Measurements from ENCODE around the gene GJC1. TPM values are rescaled to one million over a fixed set of nuclear protein-coding genes. Genes with fewer than 3 reads are reported as not detected.

The GJC1 gene
- total RNA-seq, 1 donor from 2014 or later: 57.1 TPM

- no peak overlapping the region for H3K4me3 Mint-ChIP-seq
- no peak for TF ChIP-seq CTCF (IDR thresholded peaks at IDR 0.05; ENCODE audit: unreplicated experiment)
- no peak for DNase-seq (ENCODE audit: low spot score in 2 of 2, unreplicated experiment in 2 of 2)
These were observed 63.6 kb downstream of the GJC1 start for GRCh38 chr17:44766409-44767038.

GRCh38 chr17:44765965-44766364, 64.1 kb downstream of the GJC1 start:
- H3K27ac Mint-ChIP-seq: no peak overlapping the region
- no peaks in the 10 kb centered on the region for H3K4me1 Mint-ChIP-seq
- no peaks in the 10 kb centered on the region for H3K36me3 Mint-ChIP-seq
- H3K4me3 Mint-ChIP-seq: no peak overlapping the region
- DNase-seq (ENCODE audit: low spot score in 2 of 2, unreplicated experiment in 2 of 2): no peak
- no peaks in the 10 kb centered on the region for H3K9me3 Mint-ChIP-seq
- TF ChIP-seq CTCF (IDR thresholded peaks at IDR 0.05; ENCODE audit: unreplicated experiment): no peak
- peaks cover 8% of the 10 kb centered on the region for H3K27me3 Mint-ChIP-seq (ENCODE audit: low read depth)

More at GRCh38 chr17:44766409-44767038, 63.6 kb downstream of the GJC1 start:
- H3K4me1 Mint-ChIP-seq: no peaks in the 10 kb centered on the region
- H3K36me3 Mint-ChIP-seq: no peaks in the 10 kb centered on the region
- H3K27me3 Mint-ChIP-seq (ENCODE audit: low read depth): peaks cover 3% of the 10 kb centered on the region
- no peaks in the 10 kb centered on the region for H3K9me3 Mint-ChIP-seq
- no peak overlapping the region for H3K27ac Mint-ChIP-seq

- Mint-ChIP-seq H3K36me3 (no peaks in the 10 kb centered on the region), H3K27ac (no peak overlapping the region), H3K4me1 (no peaks in the 10 kb centered on the region), H3K4me3 (no peak overlapping the region), H3K9me3 (no peaks in the 10 kb centered on the region), H3K27me3 (ENCODE audit: low read depth) (peaks cover 18% of the 10 kb centered on the region)
- DNase-seq (ENCODE audit: low spot score in 2 of 2, unreplicated experiment in 2 of 2): no peak
- TF ChIP-seq CTCF (IDR thresholded peaks at IDR 0.05; ENCODE audit: unreplicated experiment): no peak
These were observed 66.9 kb downstream of the GJC1 start for GRCh38 chr17:44763170-44763569.

GRCh38 chr17:44761932-44762810, 67.9 kb downstream of the GJC1 start:
- no peaks in the 10 kb centered on the region for H3K4me1 Mint-ChIP-seq
- no peak overlapping the region for H3K4me3 Mint-ChIP-seq
- TF ChIP-seq CTCF (IDR thresholded peaks at IDR 0.05; ENCODE audit: unreplicated experiment): peak; percentile 17
- H3K36me3 Mint-ChIP-seq: no peaks in the 10 kb centered on the region
- peaks cover 26% of the 10 kb centered on the region for H3K27me3 Mint-ChIP-seq (ENCODE audit: low read depth)
- H3K27ac Mint-ChIP-seq: no peak overlapping the region
- no peak for DNase-seq (ENCODE audit: low spot score in 2 of 2, unreplicated experiment in 2 of 2)
- H3K9me3 Mint-ChIP-seq: no peaks in the 10 kb centered on the region

- H3K27me3 Mint-ChIP-seq (ENCODE audit: low read depth): peaks cover 28% of the 10 kb centered on the region
- H3K27ac Mint-ChIP-seq: no peak overlapping the region
- peak overlapping the region; percentile 46 for H3K4me3 Mint-ChIP-seq
- H3K4me1 Mint-ChIP-seq: no peaks in the 10 kb centered on the region
- no peaks in the 10 kb centered on the region for H3K9me3 Mint-ChIP-seq
- DNase-seq (ENCODE audit: low spot score in 2 of 2, unreplicated experiment in 2 of 2): no peak
- TF ChIP-seq CTCF (IDR thresholded peaks at IDR 0.05; ENCODE audit: unreplicated experiment): no peak
- no peaks in the 10 kb centered on the region for H3K36me3 Mint-ChIP-seq
These were observed 69.4 kb downstream of the GJC1 start for GRCh38 chr17:44760474-44761308.
